ENCODE results near the gene HOXD10.

DNA sequence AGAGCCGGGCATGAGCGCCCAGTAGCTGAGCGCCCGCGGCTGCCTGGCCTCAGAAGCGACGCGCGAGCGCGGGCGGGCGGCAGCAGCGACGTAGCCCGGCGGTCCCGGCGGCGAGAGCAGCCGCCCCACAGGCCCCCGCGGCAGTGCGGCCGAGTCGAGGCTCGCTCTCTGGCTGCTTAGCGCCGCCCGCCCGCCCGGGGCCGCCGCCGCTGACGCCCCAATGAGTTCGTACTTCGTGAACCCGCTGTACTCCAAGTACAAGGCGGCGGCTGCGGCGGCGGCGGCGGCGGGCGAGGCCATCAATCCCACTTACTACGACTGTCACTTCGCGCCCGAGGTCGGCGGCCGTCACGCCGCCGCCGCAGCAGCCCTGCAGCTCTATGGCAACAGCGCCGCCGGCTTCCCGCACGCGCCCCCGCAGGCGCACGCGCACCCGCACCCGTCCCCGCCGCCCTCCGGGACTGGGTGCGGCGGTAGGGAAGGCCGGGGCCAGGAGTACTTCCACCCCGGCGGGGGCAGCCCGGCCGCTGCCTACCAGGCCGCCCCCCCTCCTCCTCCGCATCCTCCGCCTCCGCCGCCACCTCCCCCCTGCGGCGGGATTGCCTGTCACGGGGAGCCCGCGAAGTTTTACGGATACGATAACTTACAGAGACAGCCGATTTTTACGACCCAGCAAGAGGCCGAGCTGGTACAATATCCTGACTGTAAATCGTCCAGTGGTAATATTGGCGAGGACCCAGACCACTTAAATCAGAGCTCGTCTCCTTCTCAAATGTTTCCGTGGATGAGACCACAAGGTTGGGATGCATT lies 13.8 kb downstream of the HOXD10 start:
- TF ChIP-seq HOXA7 (CRISPR knock-in tag; IDR thresholded peaks at IDR 0.05) (no peak), GABPB1 (CRISPR knock-in tag; IDR thresholded peaks at IDR 0.05) (no peak), MED1 (CRISPR knock-in tag; IDR thresholded peaks at IDR 0.05) (no peak), RBFOX2 (IDR thresholded peaks at IDR 0.05; ENCODE audit: low read depth, low read length) (no peak)
- TF ChIP-seq, protein P1, sequence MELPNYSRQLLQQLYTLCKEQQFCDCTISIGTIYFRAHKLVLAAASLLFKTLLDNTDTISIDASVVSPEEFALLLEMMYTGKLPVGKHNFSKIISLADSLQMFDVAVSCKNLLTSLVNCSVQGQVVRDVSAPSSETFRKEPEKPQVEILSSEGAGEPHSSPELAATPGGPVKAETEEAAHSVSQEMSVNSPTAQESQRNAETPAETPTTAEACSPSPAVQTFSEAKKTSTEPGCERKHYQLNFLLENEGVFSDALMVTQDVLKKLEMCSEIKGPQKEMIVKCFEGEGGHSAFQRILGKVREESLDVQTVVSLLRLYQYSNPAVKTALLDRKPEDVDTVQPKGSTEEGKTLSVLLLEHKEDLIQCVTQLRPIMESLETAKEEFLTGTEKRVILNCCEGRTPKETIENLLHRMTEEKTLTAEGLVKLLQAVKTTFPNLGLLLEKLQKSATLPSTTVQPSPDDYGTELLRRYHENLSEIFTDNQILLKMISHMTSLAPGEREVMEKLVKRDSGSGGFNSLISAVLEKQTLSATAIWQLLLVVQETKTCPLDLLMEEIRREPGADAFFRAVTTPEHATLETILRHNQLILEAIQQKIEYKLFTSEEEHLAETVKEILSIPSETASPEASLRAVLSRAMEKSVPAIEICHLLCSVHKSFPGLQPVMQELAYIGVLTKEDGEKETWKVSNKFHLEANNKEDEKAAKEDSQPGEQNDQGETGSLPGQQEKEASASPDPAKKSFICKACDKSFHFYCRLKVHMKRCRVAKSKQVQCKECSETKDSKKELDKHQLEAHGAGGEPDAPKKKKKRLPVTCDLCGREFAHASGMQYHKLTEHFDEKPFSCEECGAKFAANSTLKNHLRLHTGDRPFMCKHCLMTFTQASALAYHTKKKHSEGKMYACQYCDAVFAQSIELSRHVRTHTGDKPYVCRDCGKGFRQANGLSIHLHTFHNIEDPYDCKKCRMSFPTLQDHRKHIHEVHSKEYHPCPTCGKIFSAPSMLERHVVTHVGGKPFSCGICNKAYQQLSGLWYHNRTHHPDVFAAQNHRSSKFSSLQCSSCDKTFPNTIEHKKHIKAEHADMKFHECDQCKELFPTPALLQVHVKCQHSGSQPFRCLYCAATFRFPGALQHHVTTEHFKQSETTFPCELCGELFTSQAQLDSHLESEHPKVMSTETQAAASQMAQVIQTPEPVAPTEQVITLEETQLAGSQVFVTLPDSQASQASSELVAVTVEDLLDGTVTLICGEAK (IDR thresholded peaks at IDR 0.05) = no peak
- TF ChIP-seq, protein P1 (CRISPR knock-in tag; IDR thresholded peaks at IDR 0.05) = no peak
- TF ChIP-seq, protein P2, sequence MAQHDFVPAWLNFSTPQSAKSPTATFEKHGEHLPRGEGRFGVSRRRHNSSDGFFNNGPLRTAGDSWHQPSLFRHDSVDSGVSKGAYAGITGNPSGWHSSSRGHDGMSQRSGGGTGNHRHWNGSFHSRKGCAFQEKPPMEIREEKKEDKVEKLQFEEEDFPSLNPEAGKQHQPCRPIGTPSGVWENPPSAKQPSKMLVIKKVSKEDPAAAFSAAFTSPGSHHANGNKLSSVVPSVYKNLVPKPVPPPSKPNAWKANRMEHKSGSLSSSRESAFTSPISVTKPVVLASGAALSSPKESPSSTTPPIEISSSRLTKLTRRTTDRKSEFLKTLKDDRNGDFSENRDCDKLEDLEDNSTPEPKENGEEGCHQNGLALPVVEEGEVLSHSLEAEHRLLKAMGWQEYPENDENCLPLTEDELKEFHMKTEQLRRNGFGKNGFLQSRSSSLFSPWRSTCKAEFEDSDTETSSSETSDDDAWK (CRISPR knock-in tag; IDR thresholded peaks at IDR 0.05) = no peak
- TF ChIP-seq, protein P3, sequence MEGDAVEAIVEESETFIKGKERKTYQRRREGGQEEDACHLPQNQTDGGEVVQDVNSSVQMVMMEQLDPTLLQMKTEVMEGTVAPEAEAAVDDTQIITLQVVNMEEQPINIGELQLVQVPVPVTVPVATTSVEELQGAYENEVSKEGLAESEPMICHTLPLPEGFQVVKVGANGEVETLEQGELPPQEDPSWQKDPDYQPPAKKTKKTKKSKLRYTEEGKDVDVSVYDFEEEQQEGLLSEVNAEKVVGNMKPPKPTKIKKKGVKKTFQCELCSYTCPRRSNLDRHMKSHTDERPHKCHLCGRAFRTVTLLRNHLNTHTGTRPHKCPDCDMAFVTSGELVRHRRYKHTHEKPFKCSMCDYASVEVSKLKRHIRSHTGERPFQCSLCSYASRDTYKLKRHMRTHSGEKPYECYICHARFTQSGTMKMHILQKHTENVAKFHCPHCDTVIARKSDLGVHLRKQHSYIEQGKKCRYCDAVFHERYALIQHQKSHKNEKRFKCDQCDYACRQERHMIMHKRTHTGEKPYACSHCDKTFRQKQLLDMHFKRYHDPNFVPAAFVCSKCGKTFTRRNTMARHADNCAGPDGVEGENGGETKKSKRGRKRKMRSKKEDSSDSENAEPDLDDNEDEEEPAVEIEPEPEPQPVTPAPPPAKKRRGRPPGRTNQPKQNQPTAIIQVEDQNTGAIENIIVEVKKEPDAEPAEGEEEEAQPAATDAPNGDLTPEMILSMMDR (CRISPR knock-in tag; IDR thresholded peaks at IDR 0.05) = no peak

All from HepG2 (cell line).